ENCODE data around the gene MED17. TPM values are rescaled to one million over a fixed set of nuclear protein-coding genes. Genes with fewer than 3 reads are reported as not detected.
A peak's percentile ranks its signal among the peaks of the same experiment; 100 is the strongest.

The MED17 gene
- total and polyA plus RNA-seq, 2 of the 13 experiments (the other 11 are each of a cell fraction or from before 2014, with no cell fraction given) = 23.1 to 37.0 TPM

GRCh38 chr11:93821617-93822016 lies 37.5 kb downstream of the MED17 start (continued):
- no peak for TF ChIP-seq ZNF251 (CRISPR knock-in tag; IDR thresholded peaks at IDR 0.05)
- TF ChIP-seq, protein P1, sequence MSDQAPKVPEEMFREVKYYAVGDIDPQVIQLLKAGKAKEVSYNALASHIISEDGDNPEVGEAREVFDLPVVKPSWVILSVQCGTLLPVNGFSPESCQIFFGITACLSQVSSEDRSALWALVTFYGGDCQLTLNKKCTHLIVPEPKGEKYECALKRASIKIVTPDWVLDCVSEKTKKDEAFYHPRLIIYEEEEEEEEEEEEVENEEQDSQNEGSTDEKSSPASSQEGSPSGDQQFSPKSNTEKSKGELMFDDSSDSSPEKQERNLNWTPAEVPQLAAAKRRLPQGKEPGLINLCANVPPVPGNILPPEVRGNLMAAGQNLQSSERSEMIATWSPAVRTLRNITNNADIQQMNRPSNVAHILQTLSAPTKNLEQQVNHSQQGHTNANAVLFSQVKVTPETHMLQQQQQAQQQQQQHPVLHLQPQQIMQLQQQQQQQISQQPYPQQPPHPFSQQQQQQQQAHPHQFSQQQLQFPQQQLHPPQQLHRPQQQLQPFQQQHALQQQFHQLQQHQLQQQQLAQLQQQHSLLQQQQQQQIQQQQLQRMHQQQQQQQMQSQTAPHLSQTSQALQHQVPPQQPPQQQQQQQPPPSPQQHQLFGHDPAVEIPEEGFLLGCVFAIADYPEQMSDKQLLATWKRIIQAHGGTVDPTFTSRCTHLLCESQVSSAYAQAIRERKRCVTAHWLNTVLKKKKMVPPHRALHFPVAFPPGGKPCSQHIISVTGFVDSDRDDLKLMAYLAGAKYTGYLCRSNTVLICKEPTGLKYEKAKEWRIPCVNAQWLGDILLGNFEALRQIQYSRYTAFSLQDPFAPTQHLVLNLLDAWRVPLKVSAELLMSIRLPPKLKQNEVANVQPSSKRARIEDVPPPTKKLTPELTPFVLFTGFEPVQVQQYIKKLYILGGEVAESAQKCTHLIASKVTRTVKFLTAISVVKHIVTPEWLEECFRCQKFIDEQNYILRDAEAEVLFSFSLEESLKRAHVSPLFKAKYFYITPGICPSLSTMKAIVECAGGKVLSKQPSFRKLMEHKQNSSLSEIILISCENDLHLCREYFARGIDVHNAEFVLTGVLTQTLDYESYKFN (CRISPR knock-in tag; conservative IDR thresholded peaks at IDR 0.05) = peak; percentile 80
- TF ChIP-seq, protein P2, sequence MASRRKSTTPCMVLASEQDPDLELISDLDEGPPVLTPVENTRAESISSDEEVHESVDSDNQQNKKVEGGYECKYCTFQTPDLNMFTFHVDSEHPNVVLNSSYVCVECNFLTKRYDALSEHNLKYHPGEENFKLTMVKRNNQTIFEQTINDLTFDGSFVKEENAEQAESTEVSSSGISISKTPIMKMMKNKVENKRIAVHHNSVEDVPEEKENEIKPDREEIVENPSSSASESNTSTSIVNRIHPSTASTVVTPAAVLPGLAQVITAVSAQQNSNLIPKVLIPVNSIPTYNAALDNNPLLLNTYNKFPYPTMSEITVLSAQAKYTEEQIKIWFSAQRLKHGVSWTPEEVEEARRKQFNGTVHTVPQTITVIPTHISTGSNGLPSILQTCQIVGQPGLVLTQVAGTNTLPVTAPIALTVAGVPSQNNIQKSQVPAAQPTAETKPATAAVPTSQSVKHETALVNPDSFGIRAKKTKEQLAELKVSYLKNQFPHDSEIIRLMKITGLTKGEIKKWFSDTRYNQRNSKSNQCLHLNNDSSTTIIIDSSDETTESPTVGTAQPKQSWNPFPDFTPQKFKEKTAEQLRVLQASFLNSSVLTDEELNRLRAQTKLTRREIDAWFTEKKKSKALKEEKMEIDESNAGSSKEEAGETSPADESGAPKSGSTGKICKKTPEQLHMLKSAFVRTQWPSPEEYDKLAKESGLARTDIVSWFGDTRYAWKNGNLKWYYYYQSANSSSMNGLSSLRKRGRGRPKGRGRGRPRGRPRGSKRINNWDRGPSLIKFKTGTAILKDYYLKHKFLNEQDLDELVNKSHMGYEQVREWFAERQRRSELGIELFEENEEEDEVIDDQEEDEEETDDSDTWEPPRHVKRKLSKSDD (CRISPR knock-in tag; IDR thresholded peaks at IDR 0.05; ENCODE audit: low read depth) = no peak
- TF ChIP-seq FOXP1 (IDR thresholded peaks at IDR 0.05) = no peak
- TF ChIP-seq FOXP1 (CRISPR knock-in tag; IDR thresholded peaks at IDR 0.05) = peak; percentile 81
- no peak for TF ChIP-seq HHEX (CRISPR knock-in tag; IDR thresholded peaks at IDR 0.05)
- peak; percentile 64 for TF ChIP-seq FOXA3 (CRISPR knock-in tag; IDR thresholded peaks at IDR 0.05)
- TF ChIP-seq ZNF780A (CRISPR knock-in tag; IDR thresholded peaks at IDR 0.05) = no peak
- TF ChIP-seq MED1 (CRISPR knock-in tag; IDR thresholded peaks at IDR 0.05) = peak; percentile 38
- TF ChIP-seq MED13 (CRISPR knock-in tag; IDR thresholded peaks at IDR 0.05) = no peak
- peak; percentile 13; the same call in 1 of the 2 replicates for TF ChIP-seq ZMYM4 (CRISPR knock-in tag; IDR thresholded peaks at IDR 0.05)
- TF ChIP-seq HOMEZ (CRISPR knock-in tag; IDR thresholded peaks at IDR 0.05; ENCODE audit: low read depth) = peak; percentile 11; the same call in 1 of the 2 replicates
- TF ChIP-seq, protein P3, sequence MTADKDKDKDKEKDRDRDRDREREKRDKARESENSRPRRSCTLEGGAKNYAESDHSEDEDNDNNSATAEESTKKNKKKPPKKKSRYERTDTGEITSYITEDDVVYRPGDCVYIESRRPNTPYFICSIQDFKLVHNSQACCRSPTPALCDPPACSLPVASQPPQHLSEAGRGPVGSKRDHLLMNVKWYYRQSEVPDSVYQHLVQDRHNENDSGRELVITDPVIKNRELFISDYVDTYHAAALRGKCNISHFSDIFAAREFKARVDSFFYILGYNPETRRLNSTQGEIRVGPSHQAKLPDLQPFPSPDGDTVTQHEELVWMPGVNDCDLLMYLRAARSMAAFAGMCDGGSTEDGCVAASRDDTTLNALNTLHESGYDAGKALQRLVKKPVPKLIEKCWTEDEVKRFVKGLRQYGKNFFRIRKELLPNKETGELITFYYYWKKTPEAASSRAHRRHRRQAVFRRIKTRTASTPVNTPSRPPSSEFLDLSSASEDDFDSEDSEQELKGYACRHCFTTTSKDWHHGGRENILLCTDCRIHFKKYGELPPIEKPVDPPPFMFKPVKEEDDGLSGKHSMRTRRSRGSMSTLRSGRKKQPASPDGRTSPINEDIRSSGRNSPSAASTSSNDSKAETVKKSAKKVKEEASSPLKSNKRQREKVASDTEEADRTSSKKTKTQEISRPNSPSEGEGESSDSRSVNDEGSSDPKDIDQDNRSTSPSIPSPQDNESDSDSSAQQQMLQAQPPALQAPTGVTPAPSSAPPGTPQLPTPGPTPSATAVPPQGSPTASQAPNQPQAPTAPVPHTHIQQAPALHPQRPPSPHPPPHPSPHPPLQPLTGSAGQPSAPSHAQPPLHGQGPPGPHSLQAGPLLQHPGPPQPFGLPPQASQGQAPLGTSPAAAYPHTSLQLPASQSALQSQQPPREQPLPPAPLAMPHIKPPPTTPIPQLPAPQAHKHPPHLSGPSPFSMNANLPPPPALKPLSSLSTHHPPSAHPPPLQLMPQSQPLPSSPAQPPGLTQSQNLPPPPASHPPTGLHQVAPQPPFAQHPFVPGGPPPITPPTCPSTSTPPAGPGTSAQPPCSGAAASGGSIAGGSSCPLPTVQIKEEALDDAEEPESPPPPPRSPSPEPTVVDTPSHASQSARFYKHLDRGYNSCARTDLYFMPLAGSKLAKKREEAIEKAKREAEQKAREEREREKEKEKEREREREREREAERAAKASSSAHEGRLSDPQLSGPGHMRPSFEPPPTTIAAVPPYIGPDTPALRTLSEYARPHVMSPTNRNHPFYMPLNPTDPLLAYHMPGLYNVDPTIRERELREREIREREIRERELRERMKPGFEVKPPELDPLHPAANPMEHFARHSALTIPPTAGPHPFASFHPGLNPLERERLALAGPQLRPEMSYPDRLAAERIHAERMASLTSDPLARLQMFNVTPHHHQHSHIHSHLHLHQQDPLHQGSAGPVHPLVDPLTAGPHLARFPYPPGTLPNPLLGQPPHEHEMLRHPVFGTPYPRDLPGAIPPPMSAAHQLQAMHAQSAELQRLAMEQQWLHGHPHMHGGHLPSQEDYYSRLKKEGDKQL (CRISPR knock-in tag; IDR thresholded peaks at IDR 0.05; ENCODE audit: low read depth) = no peak
- no peak for TF ChIP-seq ELK4 (CRISPR knock-in tag; IDR thresholded peaks at IDR 0.05; ENCODE audit: borderline replicate concordance)
- no peak for TF ChIP-seq TEF (CRISPR knock-in tag; IDR thresholded peaks at IDR 0.05)

All from HepG2 (cell line).